ENCODE results near the gene LYPLA2.

The LYPLA2 gene

GRCh38 chr1:23790696-23791515 lies at the start of gene LYPLA2:
TSS of gene LYPLA2 (plus strand) at chr1:23791145. CDS start at chr1:23792683, 1,538 bp downstream.
- TF ChIP-seq CTCF (IDR thresholded peaks at IDR 0.05; ENCODE audit: low read depth, low read length), result no peak
- H3K4me3 ChIP-seq (ENCODE audit: low read depth, low read length), result peak within 1 kb of the TSS; percentile 97

GRCh38 chr1:23741609-23742008 lies 49.3 kb upstream of the LYPLA2 start:
- H3K4me3 ChIP-seq (ENCODE audit: low read depth, low read length), result no peak overlapping the region
- TF ChIP-seq CTCF (IDR thresholded peaks at IDR 0.05; ENCODE audit: low read depth, low read length), result no peak

- TF ChIP-seq CTCF (IDR thresholded peaks at IDR 0.05; ENCODE audit: low read depth, low read length), result no peak
- H3K4me3 ChIP-seq (ENCODE audit: low read depth, low read length), result peak overlapping the region; percentile 83
Observed at GRCh38 chr1:23742670-23743286, 48.2 kb upstream of the LYPLA2 start.

- TF ChIP-seq CTCF (IDR thresholded peaks at IDR 0.05; ENCODE audit: low read depth, low read length), result no peak
- peak within 1 kb of the TSS; percentile 83 for H3K4me3 ChIP-seq (ENCODE audit: low read depth, low read length)
Observed at GRCh38 chr1:23743287-23744152, 47.4 kb upstream of the LYPLA2 start, which contains the start of gene ELOA. TSS of gene ELOA (plus strand) at chr1:23743471. CDS start at chr1:23743504, 33 bp downstream.

GRCh38 chr1:23745515-23745914 lies 45.4 kb upstream of the LYPLA2 start:
- no peak overlapping the region for H3K4me3 ChIP-seq (ENCODE audit: low read depth, low read length)
- TF ChIP-seq CTCF (IDR thresholded peaks at IDR 0.05; ENCODE audit: low read depth, low read length), result peak; percentile 35; the same call in 1 of the 2 replicates

- no peak for TF ChIP-seq CTCF (IDR thresholded peaks at IDR 0.05; ENCODE audit: low read depth, low read length)
- H3K4me3 ChIP-seq (ENCODE audit: low read depth, low read length), result no peak overlapping the region
Observed at GRCh38 chr1:23748016-23748415, 42.9 kb upstream of the LYPLA2 start.
